D341Med (cell line): Measurements from ENCODE around the gene SYT1.

ENCODE experiments used
- DNase-seq: peaks from one replicate; pipeline ENCODE4 v3.0.0; 2012; ENCODE audit warnings: low spot score

SYT1 gene

DNA sequence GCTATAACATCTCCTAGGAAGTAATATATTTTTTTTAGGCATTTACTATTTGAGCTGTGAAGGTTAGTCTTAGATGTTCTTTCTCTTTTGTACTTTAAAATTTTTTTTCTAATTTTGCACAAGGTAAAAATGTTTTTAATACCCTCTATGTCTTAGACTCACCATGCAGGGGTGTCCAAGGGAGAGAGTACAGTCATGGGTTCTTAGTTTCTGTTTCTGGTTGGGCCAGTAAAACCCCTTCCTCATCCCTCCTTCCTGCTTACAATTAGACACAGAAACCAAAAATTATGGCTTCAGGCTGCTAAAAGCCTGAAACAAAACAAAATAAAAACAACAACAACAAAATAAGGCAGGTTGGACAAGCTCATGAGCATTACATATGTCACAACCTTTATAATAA lies 193.0 kb downstream of the SYT1 start:
- DNase-seq = no peak

DNA sequence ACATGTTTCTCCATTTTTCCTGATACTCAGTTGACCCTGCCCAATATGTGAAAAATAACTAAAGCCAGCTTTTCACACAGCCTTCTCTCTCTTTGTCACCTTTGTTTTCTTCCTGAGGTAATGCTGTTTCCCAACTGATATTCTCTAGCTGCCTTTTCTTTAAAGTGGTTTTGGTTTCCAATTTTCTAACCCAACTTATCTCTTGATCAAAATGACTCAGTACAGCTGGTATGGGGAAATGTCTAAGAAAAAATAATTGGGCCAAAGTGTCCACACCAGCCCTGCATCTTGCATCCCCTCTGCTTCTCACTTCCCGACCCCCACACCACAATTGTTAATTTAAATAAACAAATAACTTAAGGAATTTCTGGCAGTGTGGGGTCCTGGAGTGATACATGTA lies 193.8 kb downstream of the SYT1 start:
- no peak for DNase-seq

DNA sequence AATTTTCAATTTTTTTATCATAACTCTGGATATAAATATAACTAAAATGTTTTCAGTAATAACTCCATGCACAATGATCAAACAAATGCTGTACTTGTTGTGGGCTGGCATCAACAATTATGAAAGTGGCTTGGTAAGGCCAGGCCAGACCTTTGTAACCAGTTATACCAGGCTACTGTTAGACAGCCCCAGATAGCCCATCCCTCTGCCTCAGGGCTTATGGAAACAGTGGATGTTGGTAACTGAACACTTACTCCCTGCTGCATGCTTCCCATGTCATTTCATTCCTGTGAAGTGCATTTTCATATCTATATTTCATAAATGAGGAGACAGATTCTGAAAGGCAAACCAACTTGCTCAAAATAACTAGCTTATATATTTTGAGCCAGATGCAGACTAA lies 195.0 kb downstream of the SYT1 start:
- DNase-seq = no peak

DNA sequence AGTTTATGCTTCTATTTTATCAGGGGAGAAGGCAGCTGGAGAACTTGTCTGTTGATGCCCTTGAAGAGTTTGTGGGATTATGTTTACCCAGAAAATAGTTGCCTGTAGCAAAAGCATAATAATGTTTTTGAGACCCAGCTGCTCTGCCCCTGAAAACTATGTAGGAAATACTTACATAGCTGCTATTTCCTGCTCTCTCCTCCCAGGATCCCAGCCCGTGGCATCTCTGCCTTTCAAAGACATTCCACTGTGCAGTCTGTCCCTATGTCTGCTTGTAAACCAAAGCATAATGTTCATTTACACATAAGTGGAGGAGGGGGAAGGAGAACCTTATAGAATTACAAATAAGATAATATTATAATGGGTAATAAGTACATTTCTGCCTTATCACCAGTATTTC lies 198.7 kb downstream of the SYT1 start:
- no peak for DNase-seq

DNA sequence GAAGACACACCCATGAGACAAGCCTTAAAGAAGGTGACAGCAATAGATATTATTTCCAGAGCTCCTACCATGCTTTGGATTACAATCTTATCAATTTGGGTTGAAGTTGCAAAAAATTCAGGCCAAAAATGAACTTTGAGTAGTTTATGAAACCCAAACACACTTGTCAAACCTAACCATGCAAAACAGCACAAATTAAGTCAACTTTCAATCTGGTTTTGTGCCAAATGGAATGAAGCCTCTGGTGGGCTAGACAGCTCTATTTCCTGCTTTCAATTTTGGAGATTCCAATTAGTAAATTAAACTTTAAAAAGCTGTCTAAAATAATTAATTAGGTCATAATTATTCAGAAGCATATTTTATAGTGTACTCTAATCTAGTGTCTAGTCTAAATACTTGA lies 203.4 kb downstream of the SYT1 start:
- peak; percentile 32 for DNase-seq

DNA sequence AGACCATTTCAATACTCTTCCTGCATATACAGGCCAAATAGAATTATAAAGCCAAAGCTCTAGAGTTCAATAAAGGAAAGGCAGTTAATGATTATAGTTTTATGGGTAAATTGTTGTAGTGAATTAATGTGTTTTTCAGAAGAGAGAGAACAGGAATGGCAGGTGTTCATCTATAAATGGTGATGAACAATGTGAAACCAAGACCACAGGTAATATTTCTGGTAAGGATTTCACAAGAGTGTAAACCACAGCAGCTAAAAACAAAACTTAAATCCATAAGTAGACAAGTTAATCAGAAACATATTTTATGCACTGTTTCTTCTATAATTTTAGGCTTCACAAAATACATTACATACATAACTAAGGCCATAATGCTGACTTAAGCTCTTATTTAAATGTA lies 204.4 kb downstream of the SYT1 start:
- no peak for DNase-seq

DNA sequence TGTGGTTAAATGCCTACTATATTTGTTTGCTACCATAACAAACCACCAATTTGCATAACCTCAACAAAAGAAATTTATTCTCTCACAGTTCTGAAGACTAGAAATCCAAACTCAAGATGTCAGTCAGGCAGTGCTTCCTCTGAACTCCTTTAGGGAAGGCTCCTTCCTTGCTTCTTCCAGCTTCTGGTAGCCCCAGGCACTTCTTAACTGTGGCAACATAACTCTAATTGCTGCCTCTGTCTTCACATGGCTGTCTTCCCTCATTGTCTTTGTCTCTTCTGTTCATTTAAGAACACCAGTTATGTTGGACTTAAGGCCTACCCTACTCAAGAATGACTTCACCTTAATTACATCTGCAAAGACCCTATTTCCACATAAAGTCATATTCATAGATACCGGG lies 206.9 kb downstream of the SYT1 start:
- no peak for DNase-seq

DNA sequence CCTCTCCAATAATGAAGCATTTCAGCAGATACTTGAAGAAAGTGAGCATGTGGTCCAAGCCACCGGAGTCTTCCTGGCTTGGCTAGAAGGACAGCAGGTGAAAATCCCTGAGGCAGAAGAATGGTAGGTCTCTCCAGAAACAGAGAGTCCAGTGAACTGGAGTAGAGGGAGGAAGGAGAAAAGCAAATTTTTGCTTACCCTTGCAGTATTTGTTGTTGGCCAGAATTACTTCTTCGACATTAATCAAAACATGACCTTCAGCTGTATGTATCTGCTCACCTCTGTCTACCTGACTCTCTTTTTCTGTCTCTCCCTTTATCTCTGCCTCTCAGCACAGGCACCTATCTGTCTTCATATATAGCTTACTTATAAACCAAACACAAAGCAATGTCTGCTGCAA lies 208.9 kb downstream of the SYT1 start:
- no peak for DNase-seq

DNA sequence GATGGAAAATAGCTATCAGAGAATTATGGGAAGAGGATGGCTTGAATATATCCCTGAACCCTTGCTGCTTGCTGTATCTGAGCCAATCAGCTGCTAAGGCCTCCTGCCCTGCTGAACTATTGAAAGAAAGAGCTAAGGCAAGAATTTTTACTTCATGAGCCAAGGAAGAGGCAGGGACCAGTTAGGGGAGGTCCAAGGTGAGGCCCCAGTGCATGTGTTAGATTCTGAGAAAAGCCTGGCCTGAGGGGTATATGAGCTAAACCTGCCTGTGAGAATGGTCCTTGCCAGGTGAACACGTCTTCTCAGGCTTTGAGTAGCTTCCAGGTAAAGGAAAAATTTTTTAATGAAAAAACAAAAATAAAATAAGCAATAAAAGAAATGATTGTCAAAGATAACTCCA lies 218.0 kb downstream of the SYT1 start:
- no peak for DNase-seq

DNA sequence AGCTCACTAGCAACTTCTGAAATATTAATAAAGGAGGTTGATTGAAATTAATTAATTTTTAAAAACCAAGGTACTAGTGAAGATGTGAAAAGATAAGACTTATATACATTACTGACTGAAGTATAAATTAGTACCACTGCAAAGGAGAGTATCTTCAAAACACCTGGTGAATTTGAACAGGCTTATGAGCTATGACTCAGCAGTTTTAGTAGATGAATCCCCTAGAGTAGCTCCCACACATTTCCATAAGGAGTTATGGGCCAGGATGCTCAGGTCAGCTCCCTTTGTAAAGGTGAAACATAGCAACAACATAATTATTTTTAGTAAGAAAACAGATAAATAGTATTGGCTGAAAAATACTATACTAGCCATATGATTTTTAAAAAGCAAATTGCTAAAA lies 218.6 kb downstream of the SYT1 start:
- no peak for DNase-seq

DNA sequence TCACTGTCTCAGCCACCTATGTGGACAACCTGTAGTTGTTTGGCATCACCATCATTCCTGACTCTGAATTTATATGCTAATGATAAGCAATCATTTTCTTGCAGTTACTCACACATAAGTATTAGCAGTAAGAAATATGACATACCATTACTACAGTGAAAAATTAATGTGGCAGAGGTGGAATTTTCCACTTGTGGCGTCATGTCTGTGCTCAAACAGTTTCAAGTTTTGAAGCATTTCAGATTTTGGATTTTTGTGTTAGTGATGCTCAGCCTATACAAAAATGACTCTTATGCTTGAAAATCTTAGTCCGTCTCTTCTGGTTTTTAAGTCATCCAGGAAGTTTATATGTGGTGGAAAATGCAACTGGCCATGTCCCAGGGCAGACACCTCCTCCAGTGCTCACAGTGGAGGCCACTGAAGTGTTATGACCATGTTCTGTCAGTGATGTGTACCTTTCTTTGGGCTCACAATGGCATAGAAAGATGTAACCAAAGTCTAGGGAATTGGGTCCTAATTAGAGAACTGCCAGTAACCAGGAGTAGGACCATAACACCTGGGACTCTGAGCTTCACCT lies 220.6 kb downstream of the SYT1 start:
- no peak for DNase-seq

DNA sequence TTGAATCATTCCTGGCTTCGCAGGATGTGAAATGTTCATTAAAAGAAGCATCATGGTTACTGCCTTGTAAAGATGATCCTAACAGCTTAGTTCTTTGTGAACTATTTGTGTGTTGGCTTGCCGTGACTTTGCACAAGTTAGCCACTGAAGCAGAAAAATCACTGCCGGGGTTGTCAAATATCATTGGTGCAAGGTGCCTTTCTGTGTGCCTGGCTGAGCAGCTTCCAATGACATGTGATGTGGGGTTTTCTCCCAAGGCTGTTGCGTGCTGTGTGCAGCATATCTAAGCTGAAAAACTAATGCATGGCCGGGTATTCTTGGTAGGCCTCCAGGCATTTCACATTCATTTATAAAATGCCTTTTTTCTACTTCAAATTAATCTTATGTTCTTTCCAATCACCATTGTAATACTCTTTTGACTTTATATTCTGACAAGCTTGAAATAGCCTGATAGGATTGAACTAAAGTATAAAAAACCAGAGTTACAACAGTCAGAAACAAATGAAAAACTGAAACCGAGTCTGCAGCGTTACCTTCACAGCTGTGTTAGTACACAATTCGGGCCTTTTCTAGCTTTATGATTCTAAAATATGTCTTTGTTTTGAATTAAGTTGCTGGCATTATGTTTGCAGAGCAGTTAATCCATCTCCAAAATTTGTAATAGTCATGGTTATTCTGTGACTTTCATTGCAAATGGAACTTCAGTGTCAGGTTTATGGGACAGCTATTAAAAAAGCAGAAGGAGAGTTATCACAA lies 222.1 kb downstream of the SYT1 start:
- no peak for DNase-seq

DNA sequence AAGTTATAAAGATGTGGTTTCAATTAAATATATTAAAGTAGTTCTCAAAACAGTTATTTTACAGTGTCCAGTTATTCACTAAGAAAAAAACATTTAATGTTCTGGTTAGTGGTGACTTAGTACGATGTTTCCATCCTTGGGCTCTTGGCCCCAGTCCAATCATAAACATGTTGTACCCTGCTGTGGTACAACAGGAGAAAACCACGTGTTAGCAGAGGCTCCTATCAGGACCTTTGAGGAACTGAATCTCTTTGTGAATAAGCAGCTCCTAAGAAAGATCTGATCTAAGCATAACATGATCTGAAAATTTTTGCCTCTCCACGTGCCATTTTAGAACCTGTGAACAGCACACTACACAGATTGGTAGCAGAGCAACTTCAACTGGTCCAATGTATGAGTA lies 234.0 kb downstream of the SYT1 start:
- no peak for DNase-seq

DNA sequence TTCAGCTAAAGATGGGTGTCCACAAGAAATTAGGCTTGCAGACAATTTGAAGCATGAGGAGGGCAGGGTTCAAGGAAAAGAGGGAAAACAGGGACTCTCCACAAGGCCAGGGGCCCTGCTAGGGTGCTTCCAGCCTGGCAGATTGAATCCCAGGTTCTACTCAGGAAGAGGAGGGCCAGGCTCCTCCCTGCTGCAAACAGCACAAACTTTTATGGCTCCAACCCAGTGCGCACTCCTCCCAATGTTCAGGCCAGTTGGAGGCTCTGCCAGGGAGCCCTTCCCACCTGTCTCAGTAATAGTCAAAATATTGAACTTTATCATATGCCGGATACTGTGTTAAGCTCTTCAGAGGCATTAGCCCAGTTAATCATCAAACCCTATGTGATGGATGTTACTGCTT lies 244.4 kb downstream of the SYT1 start:
- no peak for DNase-seq

DNA sequence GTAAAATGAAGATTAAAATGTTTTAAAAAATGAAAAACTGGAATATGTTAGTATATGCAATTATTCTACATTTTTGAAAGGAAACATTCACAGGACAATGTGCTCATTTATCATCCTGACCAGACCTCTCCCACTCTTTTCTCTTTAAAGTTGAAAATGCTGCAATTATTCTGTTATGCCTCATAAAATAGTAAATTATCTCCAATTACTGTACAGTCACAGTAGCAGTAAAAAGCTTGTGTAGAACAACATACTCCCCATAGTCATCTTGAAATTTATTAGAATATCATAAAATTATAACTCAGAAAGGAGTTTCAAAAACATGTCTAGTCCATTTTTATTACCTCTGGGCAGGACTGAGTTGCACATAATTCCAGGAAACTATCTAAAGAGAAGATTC lies 250.3 kb downstream of the SYT1 start:
- DNase-seq = no peak

DNA sequence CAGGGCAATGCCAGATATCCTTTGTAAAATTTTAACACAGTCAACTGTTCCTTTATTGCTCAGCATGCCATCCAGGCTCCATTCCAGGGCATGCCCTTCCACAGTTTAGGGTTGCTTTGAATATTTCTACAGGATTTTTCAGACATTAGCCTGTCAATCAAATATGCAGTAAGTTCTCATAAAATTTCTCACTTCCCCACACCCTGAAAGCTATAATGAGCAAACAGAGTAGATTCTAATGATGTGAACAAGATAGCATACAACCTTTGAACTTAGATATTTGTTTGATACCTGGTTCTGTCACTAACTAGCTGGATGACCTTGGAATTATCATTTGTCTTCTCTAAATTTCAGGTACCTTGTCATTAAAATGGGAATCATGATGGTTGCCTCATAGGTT lies 251.2 kb downstream of the SYT1 start:
- DNase-seq = no peak

DNA sequence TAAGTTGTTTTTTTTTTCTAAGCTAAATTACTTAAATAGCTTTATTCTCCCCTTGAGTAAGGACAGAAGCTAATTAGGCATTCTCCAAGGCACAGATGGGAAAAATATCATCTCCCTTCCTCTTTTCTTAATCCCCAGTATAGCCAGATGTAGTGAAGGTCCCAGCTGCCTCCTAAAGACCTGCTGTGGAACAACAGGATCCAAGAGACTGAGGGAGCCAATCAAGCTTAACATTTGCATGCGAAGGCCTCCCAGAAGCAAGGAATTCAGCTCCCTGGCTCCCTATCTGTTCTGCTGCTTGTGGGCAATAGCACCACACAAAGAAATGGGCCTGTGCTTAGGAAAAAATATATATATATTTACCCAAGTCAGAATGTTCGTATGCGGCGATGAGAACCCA lies 255.2 kb downstream of the SYT1 start:
- peak; percentile 73 for DNase-seq

DNA sequence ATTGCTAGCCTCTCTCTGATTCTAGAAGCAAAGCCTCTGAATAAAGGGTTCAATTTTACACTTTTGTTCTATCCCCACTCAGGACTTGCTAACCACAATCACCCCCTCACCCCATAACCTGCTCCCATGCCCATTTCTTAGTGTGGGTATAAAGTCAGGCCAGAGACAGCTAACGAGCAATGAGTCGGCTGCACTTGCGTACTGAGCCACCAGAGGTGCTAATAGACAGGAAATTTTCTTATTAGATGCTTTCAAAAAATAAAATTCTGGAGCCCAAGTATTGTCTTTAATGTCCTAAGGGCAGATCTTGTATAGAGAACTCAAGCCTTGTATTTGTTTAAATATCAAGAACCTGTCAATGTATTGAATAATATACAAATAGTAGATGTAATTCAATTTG lies 256.9 kb downstream of the SYT1 start:
- DNase-seq = peak; percentile 60

DNA sequence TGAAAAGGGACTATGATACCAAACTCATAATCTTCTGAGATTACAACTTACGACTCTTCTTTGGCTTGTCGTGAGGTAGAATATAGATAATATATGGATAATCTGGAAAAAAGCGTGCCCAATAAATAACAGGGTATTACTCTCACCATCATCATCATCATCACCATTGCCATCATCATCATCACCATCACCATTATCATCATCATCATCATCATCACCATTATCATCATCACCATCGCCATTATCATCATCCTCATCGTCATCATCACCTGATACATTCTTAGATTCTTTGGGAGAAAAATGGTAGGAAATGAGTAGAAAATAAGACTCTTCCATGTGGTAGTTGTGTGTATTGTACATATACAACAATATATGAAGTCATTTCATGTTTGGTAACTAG lies 259.8 kb downstream of the SYT1 start:
- no peak for DNase-seq

DNA sequence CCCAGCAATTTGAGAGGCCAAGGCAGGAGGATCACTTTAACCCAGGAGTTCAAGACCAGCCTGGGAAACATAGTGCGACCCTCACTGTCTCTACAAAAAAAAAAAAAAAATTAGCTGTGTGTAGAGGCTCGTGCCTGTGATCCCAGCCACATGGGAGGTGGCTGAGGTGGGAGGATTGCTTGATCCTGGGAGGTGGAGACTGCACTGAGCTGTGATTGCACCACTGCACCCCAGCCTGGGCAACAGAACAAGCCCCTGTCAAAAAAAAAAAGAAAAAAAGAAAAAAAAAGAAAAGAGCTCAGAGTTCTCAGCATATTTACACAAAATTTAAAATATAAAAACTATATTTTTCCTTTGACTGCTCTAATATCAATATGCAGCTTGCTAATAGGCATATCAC lies 260.8 kb downstream of the SYT1 start:
- DNase-seq = no peak

DNA sequence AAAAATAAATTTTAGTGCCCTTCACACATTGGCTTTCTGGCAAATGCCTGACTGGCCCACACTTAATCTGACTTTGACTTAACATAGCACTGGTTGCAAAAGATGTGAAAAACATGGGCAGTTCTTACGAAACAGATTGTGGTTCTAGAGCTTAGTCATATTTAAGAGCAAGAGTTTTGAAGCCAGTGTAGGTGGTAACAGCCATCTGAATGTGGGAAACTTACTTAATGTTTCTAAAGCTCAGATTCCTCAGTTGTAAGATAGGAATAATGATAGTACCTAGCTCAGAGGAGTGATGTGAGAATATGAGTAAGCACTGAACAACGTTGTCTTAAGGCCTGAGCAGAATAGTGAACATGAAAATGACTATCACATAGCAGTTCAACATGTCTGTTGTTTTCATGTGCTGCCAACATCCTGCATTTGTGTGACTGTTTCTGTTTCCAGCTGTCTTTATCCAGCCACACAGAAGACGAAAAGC lies 262.7 kb downstream of the SYT1 start:
- no peak for DNase-seq

DNA sequence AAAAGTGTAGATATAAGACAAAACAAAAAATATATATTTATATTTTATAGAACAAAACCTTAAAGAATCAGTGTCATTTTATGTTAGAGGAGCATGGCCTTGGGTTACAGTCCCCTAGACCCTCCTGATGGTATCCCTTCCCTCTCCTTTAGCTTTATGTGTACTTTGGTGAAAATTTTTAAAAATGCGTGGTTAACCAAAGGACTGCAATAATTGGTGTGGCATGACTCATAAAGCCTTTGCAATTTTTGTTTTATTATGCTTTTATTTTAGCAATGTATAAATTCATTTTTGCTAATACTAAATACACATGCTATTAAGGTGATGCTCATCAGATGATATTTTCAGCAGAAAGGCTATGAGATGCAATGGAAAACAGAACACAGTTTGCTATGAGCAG lies 264.4 kb downstream of the SYT1 start:
- no peak for DNase-seq

DNA sequence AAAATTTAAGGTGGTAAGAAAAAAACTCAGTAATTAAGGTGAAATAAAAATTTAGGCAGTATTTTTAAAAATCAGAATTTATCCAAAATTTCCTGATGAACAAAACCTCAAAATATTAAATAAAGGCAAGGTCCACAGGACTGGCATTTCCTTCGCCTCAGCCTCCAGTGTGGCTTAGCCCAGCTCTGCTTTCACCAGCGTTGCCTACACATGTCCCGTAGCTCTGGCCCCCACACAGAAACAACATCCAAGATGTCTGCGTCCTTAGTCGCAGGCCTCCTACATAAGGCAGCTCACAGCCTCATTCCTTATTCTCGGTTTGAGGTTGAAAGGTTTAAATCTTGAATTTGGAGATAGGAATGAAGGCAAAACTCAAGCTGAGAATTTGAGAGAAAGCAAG lies 274.3 kb downstream of the SYT1 start:
- no peak for DNase-seq

DNA sequence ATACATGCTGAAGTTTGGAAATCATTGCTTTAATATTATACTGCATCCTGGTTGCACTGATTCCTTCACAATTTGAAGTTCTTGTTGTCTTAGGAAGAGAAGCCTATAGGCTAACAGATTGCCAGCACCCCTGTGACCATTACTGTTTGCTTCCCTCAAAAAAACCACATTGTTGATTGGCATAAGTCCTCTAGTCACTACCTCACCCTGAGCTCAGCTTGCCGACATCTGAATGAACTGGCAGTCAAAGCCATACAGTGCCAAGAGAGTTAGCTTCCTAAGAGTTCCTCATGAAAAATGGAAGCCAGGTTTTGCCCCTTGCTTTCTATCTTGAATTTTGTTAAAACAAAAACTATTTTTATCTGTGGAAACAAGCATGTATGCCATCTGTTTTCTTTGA lies 276.1 kb downstream of the SYT1 start:
- DNase-seq = no peak
